ENCODE data around the gene MMP25.

GRCh38 chr16:3071655-3072054 is 25.3 kb downstream of the MMP25 start:
- TF ChIP-seq, protein P1, sequence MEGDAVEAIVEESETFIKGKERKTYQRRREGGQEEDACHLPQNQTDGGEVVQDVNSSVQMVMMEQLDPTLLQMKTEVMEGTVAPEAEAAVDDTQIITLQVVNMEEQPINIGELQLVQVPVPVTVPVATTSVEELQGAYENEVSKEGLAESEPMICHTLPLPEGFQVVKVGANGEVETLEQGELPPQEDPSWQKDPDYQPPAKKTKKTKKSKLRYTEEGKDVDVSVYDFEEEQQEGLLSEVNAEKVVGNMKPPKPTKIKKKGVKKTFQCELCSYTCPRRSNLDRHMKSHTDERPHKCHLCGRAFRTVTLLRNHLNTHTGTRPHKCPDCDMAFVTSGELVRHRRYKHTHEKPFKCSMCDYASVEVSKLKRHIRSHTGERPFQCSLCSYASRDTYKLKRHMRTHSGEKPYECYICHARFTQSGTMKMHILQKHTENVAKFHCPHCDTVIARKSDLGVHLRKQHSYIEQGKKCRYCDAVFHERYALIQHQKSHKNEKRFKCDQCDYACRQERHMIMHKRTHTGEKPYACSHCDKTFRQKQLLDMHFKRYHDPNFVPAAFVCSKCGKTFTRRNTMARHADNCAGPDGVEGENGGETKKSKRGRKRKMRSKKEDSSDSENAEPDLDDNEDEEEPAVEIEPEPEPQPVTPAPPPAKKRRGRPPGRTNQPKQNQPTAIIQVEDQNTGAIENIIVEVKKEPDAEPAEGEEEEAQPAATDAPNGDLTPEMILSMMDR (IDR thresholded peaks at IDR 0.05), result no peak
- no peak for TF ChIP-seq POLR2A (IDR thresholded peaks at IDR 0.05)
